Activated CD8-positive, alpha-beta memory T cell treated with anti-CD3 and anti-CD28 coated beads for 4 hours (primary cell): ENCODE data around the gene VMP1.

Experiments
- DNase-seq, 2 donors: peaks; one replicate each; pipeline ENCODE4 v3.0.0-alpha.2; 2020; ENCODE audit warnings: low read depth in 2 of 2

The VMP1 gene

DNA sequence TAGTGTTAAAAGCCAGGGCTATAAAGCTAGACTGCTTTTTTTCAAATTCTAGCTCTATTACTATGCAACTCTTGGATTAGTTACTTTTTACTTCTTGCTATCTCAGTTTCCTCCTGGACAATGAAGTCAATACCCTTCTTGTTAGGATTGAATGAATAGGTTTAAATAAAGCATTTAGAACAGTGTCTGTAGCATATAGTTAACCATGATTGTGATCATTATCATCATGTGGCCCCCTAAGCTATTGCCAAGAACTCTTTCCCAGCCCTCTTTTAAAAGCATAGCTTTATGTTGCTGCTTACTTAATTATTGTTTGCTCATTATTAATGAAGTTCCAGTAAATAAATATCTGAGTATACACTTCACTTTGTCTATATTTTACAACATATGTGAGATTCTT, 4.5 kb downstream of the VMP1 start:
- no peak for DNase-seq

DNA sequence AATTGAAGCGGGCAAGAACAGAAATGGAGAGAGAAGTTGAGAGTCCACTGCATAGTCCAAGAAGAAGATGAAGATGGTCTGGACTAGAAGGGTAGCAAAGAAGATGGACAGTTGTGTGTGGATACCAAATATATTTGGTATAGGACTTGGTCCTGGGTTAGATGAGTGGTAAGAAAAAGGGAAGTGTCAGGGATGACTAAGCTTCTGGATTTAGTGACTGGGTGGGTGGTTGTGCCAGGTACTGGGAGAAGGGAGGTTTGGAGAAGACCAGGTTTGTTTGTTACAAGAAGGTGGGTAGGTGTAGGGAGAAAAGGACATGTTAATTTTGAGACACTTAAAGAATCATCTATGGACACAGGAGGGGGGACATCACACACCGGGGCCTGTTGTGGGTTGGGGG, 5.4 kb downstream of the VMP1 start:
- DNase-seq: no peak

DNA sequence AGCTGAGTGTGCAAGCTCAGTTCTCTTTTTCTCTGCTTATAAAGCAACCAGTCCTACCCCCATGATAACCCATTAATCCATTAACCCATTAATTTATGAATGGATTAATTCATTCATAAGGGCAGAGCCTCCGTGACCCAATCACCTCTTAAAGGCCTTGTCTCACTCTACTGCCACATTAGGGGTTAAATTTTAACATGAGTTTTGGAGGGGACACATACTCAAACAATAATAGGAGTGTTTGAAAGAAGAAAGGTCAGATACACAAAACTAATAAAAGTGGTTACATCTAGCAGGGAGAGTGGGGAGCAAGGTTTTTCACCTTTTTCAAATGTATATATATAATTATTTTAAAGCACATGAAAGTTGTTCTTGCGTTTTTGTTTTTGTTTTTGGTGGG, 6.8 kb downstream of the VMP1 start:
- no peak for DNase-seq

DNA sequence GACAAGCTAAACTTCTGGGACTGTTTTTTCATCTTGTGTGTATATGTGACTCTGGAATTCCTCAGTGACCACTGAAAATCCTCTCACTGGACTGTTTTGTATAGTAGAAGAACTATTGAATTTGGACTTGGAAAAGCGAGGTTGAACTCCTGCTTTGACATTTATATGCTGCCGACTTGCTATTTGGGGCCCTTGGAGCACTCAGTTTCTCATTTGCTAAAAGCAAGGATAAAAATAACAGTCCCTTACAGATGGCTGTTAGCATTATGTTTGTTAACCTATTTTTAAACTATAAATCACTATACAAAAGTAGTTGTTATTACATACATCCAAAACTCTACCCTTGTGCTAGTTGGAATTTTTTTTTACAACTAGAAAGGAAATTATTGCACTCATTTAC, 9.0 kb downstream of the VMP1 start:
- DNase-seq: no peak

DNA sequence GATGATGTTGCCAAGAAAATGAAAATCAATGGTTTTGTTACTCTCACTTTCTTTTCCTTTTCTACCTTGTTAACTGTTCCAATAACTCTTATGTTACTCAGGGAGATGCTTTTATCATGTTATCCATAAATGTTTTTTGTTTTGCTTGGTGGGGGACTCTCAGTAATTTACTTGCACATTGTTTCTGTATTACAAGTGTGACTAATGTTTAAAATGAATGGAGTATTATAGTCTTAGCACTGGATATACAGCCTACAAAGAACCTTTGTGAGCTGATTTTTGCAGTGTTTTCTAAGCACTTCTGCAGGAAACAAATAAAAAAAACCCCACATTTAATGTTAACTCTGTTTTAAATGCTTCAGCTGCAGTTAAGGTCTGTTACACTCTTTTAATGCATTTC, 12.1 kb downstream of the VMP1 start:
- no peak for DNase-seq

DNA sequence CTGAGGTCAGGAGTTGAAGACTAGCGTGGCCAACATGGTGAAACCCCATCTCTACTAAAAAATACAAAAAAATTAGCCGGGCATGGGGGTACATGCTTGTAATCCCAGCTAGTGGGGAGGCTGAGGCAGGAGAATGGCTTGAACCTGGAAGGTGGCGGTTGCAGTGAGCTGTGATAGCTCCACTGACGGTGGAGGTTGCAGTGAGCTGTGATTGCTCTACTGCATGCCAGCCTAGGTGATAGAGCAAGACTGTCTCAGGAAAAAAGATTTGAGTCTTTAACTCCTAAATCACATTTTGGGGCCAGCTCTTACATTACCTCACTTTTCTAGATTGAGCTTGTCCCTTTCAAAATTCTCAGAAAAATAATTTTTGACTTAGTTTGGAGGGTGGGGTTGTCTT, 15.2 kb downstream of the VMP1 start:
- no peak for DNase-seq

DNA sequence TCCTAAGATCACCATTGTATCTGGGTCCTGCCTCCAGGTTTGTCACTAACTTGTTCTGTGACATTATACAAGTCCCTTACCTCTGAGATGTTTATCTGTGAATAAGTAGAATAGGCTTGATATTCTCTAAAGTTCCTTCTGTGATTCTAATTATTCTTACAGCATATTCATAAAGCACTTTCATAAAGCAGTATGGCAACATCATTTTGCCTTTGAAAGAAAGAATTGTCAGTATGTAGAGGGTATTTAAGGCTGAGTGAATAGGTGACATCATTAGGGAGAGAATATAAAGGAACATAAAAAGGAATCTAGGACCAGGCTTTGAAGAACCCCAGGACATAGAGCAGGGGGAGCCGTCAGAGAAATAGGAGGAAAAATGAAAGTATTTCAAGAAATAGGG, 15.6 kb downstream of the VMP1 start:
- DNase-seq: no peak

DNA sequence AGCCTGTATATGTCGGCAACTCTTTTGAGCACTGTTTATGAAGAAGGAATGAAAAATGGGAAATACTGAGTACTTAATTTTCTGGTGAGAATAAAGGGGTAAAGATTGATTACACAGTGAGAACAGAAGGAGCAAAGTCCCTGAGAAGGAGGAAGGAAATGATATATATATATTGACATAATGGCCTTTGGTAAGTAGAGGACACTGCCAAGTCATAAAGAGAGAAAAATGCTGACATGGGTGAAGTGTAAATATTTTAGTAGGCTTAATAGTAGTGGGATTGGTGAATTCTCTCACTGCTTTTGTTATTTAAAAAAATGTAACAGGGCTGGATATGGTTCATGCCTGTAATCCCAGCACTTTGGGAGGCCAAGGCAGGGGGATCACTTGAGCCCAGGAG, 16.2 kb downstream of the VMP1 start:
- DNase-seq: no peak

DNA sequence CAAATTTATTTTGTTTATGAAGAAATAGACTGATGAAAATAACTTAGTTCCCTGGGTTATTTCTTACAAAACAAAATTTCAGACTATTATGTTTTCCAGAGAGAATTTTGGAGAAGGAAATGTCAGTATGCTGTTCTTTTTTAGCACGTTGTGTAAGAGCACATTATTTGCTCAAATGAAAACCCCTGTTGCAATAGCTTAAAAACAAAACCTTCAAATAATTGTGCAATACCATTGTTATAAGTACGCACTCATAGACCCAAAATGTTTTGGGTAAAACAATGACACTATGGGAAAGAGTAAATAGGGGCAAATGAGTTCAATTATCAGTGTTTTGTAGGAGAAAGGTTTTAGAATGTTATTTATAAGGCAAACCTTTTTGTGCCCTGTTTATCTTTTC, 18.2 kb downstream of the VMP1 start:
- DNase-seq: no peak

DNA sequence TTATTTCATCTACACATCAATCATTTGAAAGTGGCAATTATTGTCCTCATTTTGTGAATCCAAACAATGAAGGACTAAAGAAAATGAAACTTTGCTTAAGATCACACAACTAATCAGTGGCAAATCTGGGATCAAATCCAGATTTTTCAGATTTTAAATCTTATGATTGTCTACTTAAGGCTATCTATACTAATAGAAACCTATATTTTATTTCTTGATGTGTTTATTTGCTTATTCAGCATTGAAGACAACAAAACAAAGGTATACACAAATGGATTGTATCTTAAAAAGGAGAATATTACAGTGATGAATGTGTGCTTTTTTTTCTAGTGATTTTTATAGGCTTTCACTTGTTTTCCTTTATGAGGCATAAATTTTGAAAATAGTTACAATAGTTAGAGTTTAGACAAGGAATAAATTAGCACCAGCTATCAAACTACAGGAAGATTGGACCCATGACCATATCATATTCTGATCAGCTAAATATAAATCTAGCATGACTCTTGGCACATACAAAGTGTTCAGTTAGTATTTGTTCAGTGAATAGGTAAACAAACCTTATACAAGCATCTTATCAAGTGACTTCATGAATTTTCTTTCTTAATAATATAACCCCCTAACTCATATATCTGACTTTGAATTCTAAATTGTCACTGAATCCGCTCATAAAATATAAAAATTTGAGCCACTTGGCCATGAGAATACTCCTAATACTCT, 20.5 kb downstream of the VMP1 start:
- no peak for DNase-seq

DNA sequence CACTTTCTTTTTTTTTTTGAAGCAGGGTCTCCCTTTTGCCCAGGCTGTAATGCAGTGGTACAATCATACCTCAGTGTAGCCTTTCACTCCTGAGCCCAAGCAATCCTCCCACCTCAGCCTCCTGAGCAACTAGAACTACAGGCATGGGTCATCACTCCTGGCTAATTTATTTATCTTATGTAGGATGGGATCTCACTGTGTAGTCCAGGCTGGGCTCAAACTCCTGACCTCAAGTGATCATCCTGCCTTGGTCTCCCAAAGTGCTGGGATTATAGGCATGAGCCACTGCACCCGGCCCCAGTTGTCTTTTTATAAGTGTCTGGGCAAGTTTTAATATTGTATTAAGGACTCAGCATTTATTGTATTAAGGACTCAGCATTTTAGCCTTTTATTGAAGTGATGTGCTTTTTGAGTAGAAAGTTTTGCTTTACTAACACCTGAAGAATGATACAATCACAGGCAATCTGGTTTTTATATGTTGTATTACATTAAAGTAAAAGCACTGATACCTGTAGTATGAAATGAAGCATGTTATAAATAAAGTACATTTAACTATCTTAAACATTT, 22.9 kb downstream of the VMP1 start:
- no peak for DNase-seq

DNA sequence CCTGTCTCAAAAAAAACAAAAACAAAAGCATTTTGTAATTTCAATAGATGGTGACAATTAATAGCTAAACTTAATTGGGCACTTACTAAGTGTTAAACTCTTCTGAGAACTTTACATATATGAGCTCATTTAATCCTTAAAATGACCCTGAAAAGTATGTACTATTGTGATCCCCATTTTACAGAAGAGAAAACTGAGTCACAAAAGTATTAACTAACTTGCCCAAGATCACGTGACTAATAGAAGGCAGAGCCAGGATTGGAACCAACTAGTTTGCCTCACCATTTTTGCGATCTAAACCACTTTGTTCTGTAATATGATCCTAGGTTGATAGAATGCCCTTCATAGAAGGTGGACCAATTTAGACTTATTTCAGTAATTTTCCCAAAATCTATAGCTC, 26.2 kb downstream of the VMP1 start:
- DNase-seq: no peak

DNA sequence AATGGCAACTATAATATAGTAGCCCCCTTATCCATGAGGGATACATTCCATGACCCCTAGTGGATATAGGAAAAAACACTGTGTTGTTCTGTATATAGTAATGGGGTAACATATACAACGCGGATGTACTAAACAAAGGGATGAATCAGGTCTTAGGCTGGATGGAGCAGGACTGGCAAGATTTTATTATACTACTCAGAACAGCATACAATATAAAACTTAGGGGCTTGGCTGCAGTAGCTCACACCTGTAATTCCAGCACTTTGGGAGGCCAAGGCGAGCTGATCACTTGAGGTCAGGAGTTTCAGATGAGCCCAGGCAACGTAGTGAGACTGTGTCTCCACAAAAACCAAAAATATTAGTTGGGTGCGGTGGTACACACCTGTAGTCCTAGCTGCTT, 26.8 kb downstream of the VMP1 start:
- DNase-seq: no peak

DNA sequence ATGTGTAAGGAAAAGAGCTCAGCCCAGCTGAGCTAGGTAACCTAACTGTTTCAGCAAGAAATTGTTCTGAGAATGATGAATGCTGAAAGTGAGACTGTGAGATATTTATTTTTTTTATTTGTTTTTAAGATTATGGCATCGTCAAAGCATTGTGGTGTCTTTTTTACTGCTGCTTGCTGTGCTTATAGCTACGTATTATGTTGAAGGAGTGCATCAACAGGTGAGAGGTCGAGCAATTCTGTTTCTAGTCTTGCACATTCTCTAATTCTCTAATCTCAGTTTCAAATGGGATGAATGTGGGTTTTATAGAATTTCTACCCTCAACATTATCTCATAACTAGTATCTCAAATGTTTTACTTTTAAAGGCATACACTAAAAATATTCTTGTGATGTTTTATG, 29.9 kb downstream of the VMP1 start:
- no peak for DNase-seq

DNA sequence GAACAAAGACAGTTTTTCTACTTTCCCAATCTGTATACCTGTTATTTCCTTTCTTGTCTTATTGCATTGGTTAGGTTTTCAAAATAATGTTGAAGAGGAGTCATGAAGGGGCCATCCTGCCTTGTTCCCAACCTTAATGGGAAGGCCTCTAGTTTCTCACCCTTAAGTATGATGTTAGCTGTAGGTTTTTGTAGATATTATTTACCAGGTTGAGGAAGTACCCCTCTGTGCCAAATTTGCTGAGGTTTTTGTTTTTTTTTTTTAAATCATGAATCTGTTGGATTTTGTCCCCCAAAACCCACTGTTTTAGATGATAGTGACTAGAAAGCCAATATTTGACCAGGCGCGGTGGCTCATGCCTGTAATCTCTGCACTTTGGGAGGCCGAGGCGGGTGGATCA, 36.4 kb downstream of the VMP1 start:
- DNase-seq: no peak

DNA sequence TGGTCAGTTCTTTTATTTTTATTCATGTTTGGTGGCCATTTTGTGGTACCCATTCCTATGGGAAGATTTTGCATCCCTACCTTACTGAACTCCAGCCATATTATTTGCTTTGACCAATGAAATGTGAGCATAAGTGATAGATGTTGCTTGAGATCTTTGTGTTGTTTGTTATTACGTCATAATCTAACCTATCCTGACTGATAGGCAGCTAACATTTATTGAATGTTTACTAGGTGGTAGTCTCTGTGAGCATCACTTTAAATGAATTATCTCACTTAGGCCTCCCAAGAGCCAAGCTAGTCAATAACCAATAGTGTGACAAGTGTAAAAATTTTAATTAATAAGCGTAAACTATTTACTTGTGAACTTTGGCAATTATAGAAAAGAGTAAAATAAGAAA, 37.6 kb downstream of the VMP1 start:
- no peak for DNase-seq

DNA sequence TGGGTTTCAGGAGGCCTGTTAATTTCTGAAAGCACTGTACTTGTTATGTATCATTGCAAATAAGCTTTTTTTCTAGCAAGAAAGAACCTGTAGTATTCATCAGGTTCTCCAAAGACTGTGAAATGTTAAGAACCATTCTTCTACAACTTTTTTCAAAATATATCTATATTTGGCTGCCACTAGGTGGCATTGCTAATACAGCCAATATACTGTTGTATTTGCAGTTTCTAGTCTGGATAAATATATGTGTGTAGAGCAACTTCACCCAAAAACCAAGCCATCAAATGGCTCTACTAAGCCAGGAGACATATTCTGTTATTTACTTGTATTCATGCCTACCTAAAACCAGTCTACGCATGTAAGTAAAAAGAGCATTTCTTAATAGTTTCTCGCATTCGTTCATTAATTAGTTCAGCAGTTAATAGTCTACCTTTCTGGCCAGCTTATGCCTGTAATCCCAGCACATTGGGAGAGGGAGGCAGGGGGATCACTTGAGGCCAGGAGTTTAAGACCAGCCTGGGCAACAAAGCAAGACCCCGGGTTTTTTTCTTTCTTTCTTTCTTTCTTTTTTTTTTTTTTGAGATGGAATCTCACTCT, 39.5 kb downstream of the VMP1 start:
- DNase-seq: no peak

DNA sequence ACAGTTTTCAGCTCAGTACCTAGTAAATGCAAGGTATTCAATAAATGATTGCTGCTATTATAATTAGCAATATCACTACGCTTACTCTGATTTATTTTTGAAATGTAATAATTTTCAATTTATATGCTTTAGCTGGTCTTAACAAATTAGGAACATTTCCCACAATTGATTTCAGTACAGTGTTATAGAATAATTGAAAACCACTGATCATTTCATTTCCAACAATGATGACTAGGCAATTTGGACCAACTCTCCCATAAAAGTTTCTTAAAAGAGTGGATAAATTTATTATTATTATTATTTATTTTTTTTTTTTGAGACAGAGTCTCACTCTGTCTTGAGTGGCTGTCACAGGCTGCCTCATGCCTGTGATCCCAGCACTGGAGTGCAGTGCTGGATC, 41.1 kb downstream of the VMP1 start:
- no peak for DNase-seq

DNA sequence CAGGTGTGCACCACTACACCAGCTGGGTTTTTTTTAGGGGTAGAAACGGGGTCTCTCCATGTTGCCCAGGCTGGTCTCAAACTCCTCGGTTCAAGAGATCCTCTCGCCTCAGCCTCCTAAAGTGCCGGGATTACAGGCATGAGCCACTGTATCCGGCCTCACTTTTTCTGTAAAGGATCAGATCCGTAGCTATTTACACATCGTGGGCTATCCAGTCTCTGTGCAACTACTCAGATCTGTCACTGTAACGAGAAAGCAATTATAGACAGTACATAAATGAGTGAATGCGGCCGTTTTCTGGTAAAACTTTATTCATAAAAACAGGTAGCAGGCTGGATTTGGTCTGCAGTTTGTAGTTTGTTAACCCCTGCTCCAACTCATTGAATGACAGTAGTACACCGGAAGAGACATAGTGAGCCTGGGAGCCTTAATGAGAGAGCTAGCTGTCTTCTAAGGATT, 44.5 kb downstream of the VMP1 start:
- no peak for DNase-seq

DNA sequence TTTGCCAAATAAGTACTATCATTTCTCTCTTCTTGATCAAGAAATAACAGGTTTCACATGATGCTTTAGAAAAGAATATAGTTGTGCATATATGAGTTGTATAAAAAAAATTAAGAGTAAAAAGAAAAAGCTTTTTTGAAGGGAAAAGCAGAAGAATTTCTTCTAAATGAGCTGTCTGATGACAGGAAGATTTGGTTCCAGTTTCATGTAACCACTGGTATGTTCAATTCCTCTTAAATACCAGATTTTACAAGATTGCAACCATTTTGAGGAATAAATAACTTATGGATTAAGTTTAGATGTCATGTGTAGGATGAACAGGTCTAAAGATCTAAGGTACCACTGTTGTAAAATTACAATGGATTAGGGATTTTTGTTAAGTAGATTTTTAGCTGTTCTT, 45.0 kb downstream of the VMP1 start:
- DNase-seq: no peak

DNA sequence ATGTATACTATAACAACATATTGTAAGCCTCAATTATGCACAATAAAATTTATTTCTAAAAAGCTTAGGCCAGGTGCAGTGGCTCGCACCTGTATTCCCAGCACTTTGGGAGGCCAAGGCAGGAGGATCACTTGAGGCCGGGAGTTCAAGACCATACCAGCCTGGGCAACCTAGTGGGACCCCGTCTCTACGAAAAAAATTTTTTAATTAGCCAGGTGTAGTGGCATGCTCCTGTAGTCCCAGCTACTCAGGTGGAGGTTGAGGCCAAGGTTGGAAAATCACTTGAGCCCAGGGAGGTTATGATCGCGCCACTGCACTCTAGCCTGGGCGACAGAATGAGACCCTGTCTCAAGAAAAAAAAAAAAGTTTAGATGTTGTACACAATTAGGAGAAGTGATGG, 45.5 kb downstream of the VMP1 start:
- DNase-seq: no peak

DNA sequence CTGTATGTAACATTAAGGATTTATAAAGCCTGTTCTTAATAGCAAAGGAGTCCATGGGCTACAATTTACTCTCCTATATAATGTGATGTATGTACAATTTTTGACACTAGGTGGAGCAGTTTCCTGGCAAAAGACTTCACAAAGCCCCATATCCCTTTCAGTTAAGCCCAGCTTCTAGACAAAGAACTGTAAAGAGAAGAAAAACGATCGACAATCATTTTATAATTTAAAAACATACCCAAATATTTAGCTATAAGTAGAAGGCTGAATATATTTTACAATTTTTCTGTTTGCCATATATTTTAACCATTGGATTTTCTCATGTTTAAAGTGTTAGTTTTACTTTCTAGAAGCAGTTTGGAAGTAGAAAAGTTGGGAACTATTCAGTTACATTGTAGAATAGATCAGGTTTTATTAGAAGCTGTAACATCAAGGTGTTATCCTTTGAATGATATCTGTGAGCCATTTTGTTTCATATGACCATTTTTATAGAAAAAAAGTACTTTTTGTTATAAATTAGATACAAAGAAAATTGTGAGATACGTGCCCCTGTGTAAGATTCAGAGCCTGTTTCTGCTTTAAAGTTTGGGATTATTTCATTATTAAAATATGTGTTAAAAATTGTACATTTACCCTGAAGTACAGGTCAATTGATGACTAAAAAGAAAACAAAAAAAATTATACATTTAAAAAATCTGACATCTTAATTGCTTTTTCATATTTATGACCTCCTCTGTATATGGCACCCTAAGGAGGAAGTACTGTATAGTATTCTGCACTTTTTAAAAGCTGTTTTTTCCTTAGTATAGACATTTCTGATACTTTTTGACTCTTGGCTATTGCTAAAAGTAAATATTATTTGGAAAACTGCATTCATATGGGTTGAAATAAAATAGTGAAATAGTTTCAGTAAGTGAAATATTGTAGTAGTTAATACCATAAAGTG, 46.3 kb downstream of the VMP1 start:
- no peak for DNase-seq
